Activated CD4-positive, CD25-positive, alpha-beta regulatory T cell treated with anti-CD3 and anti-CD28 coated beads, Interleukin-2, amount 50 U/mL, for 24 hours (primary cell): Measurements from ENCODE around the gene DPP6.

Source experiments
- ATAC-seq, 2 donors: fragments of 150-1000 bp; cut with Tn5 transposase; one replicate each; pipeline ENCODE4 v1.10.0; 2021; ENCODE audit warnings: mild to moderate bottlenecking in 1 of 2, moderate library complexity in 1 of 2

DPP6 gene

DNA sequence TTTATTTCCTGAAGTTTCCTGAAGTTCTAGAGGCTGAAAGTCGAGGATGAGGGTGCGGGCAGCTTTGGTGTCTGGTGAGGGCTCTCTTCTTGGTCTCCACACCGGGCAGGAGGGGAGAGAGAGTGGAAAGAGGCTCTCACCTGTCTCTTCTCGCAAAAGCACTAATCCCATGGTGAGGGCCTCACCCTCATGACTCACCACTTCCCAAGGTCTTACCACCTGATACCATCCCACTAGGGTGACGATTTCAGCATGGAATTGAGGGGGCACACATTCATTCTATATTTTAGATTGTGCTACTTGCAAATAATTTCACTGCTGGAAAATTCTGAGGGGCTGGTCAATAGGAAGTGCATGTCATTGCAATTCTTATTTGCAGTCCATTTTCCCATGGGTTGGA is 292.9 kb downstream of the DPP6 start:
- ATAC-seq = no peak

DNA sequence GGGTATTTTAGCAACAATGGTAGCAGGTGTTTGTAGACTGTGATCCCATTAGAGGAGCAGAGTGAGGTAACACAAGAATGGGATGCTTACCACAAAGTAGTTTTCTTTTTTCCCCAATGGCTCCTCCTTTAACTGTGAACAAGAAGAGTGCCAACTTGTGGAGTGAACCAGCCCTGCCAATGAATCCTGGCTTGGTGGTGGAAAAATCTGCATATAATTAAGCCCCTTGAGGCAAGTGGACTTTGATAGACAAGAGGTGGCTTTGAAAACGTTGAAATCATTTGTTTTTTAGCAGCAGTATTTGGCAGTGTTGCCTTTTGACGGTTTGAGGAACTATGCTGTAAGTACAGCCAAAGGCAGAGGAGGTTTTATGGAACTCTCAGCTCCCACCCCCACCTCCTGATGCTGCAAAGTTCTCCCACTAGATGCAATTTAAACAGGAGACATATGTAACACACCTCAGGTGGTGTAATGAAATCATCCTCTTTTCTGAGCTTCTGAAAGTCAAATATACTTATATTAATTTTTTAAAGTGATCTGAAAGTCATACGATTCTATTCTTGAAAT is 295.6 kb downstream of the DPP6 start:
- ATAC-seq = no peak

DNA sequence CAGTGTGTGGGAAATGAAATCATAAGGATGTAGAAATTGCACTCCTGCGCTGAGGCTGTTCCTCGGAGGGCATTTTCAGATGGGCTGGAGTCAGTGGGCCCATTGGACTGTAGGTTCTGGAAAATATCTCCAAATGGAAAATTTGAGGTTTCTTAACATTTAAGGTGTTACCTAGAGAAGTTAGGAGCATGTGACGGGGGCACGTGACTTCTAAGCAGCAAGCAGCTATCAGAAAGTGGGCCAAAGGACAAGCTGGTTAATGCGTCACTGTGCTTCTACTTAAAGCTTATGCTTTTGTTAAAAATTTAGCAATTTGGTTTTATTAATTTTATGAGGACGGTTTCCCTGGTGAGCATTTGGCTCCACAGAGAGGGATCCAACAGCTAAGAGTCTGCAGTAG is 298.7 kb downstream of the DPP6 start:
- no peak for ATAC-seq

DNA sequence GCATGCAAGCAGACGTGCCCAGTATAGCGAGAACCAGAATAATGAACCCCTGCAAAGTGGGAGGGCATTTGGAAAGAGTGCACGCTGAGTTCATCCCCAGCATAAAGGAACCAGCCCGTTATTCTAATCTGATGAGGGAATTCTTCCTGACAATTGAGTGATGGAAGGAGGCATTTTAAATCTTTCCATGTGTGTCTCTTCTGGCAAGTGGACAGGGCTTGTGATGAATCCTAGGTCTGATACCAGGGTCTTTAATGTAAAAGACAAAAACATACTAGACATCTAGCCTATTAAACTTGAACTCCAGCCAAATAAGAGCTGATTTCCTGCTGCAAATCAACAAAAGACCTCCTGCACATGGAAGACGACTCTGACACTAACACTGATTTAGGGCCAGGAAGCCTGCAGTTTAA is 301.2 kb downstream of the DPP6 start:
- ATAC-seq = no peak

DNA sequence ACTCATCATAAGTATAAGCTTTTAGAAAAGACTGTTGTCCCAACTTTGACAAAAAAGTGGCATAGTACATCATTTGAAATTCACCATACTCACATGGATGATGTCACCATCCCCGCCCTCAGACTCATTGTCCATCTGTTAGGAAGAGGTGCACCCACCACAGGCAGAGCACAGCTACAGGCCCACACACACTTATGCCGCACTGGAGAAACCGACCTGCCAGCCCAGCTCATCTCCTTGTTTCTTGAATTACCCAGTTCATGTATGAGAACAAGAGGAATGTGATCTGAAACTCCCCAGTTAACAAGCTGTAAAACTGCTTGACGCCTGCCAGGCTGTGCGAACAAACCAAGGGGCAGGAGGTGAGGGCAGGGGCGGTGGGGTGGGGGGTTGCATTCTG is 312.0 kb downstream of the DPP6 start:
- ATAC-seq = no peak

DNA sequence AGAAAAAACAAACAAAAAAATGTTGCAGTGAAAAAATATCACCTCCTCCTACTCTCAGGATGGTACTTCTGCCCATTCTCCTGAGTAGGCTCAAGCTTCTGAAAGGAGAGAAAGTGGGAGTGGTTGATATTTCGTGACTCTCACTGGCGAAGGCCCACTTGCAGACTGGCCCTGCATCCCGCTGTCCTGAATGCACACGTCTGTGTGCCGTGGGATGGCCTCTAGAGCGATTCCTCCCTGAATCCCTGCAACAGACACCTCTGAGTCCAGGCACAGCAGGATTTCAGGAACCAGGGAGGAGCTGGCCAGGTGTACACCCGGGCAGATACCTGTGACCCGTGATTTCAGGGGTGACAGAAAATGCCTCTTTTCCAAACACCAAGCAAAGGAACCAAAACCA is 319.2 kb downstream of the DPP6 start:
- ATAC-seq = no peak

DNA sequence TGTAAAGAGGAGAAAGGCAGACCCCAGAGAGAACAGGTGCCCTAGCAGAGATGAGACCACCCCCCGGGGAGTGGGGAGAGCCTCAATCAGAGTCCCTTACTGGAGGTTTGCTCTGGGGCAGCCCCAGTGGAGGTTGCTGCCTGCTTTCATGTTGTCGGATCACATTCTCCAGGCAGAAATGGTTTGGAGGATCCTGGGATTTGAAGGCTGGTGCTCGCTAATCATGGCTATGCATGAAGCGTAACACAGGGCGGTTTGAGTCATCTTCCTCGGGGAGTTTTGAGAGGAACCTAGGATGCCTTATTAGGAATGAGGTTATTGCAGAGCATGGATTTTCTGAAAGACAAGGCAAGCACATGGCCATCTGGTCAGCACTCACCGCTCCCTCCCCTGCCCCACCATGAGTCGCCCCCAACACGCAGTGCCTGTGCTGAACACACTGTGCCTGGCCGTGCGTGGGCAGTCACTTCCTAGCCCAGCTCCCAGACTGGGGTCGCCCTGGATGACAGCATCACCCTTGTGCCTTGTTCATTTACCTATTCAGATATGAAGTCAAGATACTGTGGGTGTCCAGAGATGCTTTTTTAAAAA is 319.9 kb downstream of the DPP6 start:
- no peak for ATAC-seq

DNA sequence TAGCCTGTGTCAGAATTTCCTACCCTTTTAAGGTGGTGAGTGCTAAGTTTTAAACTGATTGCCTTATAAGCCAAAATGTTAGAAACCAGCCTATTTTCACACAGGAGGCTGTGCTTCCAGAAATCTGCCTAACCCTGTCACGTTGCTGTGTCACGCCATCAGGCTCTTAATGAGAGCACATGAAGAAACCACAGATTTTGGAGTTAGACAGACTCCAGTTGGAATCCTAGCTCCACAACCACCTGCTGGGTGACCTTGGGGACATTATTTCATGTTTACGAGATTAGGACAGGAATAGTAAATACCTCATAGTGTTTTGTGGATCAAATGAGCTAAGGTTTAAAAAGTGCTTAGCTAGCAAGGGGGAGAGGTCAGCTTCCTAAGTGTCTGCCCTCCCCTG is 321.8 kb downstream of the DPP6 start:
- ATAC-seq = no peak

DNA sequence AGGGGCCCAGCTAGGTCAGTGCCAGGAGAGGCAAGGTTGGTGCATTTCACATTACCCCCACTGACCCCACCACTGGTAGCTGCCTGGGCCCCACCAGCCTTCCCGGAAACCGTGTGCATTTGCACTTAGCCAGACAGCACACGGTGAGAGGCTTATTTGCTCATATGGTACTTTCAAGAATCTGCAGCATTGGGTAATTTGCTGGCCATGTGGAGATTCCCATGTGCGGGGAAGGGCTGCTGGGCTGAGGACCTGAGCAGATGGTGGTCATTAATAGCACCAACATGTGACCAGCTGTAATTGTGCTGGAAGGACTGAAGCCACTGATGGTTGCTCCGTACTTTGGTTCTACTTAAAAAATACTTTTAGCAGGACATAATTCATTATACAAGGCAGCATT is 323.8 kb downstream of the DPP6 start:
- no peak for ATAC-seq

DNA sequence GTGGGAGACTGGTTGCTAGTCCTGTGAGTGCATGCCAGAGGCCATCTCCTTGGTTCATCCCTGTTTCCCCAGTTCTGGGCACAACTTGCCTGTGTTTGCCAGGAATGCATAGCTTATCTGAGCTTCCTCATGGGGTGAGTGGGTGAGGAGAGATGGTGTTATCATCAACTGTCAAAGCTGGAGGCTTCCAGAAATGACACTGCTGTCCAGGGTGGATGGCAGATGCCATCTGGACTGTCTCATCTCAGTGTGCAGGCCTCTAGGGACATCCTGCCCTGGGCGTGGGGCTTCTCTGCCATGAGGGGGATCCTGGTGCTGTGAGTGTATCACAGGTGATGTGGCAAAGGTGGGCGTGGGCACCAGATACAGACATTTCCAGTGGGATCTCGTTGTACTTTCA is 328.6 kb downstream of the DPP6 start:
- no peak for ATAC-seq

DNA sequence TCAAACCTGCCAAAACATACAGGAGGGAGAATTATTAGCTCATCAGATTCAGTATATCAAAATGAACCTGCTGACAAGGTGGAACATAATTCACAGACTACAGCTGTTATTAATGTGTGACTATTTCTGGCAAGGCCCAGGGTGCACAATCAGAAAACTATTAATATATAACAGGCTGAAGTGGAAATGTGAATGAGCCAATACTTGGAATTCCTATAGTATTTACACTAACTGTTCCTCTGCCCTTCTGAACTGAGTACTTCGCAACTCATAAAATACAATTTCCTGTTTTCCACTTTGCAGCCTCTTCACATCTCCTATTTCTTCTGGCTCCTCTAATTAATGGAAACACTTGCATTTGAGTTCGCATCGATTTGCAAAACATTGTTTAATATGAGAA is 330.8 kb downstream of the DPP6 start:
- no peak for ATAC-seq

DNA sequence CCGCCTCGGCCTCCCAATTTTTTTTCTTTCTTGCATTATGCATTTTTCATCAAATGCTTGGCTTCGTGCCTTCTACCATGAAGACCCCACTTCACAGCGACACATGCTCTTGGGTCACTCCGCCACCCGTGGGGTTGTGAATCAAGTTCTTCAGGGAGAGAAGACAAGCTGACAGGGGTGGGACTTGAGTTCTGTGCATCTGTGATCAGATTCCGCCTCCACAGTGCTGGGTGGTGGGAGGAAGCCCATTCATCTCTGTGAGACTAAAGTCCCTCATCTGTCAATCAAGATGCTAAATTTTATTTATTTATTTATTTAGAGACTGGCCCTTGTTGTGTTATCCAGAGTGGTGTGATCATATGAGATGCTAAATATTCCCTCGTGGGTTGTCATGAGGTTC is 333.0 kb downstream of the DPP6 start:
- ATAC-seq = no peak

DNA sequence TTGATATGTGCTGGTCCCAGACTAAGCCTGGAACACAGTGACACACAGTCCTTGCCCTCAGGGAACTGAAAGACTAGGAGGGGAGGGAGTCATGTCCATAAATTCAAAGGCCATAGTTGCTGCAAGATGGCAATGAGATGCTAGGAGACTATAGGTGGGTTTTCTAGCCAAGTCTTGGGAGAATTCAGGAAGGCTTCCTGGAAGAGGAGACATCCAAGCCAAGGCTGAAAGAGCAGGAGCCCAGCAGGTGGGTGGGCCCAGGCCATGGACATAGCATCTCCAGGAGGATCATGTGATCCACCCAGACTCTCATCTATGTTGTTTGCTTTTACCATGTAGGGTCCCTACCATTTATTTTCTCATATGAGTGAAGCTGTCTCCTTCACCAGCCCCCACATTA is 335.1 kb downstream of the DPP6 start:
- no peak for ATAC-seq

DNA sequence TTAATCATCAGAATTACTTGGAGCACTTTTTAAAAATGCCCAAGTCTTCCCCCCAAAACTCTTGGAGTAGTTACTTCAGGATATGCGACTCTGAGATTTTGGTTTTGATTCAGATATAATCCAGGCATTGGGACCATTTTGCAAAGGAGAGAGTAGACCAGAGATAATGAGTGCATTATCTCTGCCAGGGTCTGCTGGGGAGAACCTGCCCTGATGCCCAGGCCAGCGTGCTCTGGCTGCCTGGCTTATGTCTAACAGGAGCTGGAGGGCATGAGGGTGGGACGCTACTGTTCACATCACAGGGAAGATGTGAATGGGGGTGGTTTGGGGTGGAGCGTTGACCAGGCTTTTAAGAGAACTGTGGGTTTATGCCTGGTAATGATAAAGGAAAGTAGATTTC is 336.2 kb downstream of the DPP6 start:
- no peak for ATAC-seq

DNA sequence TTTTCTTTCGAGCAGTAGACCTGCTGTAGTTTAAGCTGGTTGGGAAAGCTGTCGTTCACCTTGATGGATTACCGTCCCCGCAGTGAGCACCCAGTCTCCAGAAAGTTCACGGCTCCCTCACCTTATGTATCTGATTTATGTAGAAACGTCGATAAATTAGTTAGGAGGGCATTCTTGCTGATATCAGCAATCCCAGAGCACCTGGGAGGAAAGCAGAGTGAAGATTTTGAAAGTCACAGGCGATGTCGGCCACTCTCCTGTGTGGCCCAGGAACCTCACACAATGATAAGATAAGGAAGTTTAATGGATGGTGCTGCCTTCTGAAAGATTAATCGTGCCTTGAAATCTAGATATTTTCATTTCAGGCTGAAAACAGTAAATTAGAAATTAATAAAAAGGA is 336.8 kb downstream of the DPP6 start:
- no peak for ATAC-seq

DNA sequence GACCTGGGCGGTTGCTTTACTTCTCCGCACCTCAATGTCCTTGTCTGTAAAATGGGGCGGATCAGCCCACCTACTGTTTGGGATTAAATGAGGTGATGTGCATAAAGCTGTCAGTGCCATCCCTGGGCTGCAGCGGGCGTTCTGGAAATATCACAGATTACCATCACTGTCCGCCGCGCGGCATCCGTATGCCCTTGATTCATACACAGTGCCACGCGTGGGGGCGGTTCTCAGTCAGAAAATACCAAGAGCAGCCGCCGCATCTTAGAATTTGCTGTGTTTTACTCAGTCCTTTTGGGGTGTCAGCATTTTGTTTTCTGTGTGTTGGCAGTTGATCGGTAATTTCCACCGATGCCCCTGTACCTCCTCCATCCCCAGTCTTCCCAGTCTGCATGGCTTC is 338.8 kb downstream of the DPP6 start:
- no peak for ATAC-seq

DNA sequence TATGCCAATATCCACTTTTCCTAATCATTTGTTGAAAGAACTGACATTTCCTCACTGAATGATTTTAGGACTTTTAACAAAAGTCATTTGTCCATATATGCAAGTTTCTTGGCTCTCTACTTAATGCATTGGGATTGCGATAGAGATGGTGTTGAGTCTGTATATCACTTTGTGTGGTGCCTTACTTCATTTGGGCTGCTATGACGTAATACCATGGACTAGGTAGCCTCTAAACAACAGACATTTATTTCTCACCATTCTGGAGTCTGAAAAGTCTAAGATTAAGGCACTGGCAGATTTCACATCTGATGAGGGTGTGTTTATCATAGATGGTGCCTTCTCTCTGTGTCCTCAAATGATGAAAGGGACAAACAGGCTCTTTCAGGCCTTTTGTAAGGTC is 342.6 kb downstream of the DPP6 start:
- ATAC-seq = no peak

DNA sequence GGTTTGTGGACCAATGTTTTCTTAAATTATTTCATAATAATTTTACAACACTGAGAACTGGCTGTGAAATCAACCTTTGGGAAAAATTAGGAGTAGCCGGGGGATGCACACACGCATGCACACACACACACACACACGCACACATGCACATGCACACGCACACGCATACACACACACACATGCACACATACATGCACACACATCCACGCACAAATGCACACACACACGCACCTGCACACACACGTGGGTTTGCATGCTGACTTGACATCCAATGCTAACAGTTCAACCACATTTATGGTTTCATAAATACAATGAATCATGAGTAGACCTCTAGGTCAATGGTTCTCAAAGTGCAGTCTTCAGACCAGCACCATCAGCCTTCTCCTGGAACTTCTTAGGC is 354.1 kb downstream of the DPP6 start:
- no peak for ATAC-seq

DNA sequence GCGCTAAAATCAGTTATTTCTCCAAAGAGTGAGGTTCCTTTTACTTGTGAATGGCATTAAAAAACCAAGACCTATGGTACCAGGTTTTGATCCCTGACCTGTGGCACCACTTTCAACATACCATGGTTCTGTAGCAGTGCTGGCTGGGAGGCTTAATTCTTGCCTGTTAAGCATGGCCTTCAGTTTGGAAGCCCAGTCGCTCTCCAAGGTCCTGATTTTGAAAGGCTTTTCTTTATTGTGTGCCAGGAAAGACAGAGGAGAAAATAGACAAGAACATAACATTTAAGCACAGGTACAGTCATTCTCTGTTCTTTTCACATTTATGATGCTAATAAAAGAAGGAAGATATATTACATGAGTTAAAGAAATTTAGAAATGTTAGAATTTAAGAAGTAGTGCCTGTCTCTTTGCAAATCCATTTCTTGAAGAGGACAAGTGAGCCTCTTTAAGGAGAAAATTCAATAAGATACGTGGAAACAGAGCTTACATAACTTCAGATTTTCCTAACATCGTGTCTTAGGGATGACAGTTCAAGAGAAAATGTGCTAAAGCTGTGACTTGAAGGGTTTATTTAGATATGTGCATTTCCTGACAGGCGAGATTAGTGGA is 357.6 kb downstream of the DPP6 start:
- no peak for ATAC-seq

DNA sequence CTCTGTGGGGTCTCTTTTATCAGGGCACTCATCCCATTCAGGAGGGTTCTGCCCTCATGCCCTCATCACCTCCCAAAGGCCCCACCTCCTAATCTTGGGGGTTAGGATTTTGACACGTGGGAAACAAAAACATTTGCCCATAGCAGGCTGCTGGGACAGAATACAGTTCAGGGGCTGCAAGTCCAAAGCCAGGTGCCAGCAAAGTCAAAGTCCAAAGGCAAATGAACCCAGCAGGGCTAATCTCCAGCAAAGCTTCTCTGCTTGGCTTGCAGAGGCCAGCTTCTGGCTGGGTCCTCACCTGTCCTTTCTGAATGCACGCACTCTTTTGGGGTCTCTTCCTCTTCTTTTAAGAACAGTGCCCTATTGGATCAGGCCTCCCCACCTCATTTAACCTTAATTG is 359.9 kb downstream of the DPP6 start:
- ATAC-seq = no peak

DNA sequence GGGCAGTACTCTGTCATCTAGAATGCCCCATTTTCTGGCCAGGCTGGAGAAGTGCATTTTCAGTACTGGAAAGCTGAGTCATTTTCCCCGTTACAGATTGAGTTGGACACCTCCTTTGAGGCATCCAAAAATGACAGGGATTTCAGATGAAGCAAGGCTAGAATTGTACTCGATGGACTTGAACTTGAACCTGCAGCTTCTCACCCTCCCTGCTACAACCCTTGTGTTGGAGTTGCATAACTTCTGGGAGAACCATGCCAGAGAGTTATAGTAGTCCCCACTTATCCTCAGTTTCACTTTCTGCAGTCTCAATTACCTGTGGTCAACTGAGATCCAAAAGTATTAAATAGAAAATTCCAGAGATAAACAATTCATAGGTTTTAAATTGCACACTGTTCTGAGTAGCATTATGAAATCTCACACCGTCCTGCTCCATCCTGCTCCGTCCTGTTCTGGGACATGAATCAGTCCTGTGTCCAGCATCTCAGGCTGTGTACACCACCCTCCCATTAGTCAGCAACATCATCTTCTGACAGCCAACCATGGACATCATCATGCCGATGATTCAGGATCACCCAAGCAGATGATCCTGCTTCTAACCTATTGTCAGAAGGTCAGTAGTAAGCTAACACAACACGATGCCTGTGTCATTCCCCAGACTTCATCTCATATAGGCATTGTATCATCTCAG is 363.7 kb downstream of the DPP6 start:
- ATAC-seq = no peak

DNA sequence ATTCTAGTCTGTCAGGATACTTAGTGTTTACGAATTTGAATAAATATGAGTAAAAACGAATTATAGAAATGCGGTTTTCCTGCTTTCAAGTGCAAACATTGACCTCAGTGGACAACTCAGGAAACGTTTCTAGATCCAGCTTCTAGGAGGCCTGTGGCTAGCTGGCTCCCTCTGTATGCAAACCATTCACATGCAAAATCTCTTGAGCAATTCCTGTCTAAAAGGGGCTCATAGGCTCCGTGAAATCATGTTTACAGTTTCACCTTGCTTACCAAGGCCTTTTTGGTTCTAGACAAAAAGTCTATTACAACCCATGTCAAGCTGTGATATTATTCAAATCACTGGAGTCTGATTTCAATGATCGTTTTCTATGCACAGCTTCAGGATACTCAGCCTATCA is 364.5 kb downstream of the DPP6 start:
- ATAC-seq = no peak

DNA sequence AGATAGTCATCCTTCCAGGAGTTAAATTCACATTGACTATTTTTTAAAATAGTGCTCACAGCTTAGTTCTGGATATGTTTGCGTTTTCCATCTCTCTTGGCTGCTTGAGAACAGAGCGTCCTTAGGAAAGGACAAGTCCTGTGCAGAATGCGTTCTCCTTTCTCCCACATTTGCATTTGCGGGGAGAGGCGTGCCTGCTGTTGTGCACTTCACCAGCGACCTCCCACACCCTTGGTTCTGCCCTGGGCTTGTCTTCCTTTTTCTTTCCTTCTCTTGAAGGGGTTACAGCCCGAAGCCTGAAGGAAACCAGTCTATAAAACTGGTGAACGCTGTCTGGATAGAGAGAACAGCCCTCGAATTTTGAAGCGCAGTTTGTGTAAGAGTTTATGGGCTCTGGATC is 367.1 kb downstream of the DPP6 start:
- no peak for ATAC-seq

DNA sequence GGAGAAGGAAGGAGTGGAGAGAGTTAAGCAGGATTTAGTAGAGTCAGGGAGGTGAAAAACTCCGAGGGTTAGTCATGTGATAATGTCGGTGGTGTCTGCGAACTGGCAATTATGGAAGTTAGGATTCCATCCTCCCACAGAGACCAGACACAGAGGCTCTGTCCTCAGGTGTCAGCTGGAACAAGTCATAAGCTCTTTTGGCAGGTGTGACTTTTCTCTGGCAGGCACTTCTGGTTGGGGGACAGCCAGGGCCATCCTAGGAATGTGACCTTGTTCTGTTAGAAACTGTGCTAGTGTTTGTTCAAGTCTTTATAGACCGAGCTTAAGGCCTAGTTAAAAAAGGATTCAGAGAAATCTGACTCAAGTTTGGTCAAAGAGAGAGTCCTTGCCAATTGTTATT is 371.0 kb downstream of the DPP6 start:
- no peak for ATAC-seq
